GM10266 (cell line): ENCODE results near the gene ENTR1.

Source experiments
- DNase-seq: peaks from one replicate; pipeline ENCODE4 v3.0.0; 2012; ENCODE audit errors: extremely low spot score
- TF ChIP-seq, protein P1 (sequence below): IDR thresholded peaks from 2 replicates; pipeline ENCODE4 v1.5.1; 2012; ENCODE audit warnings: mild to moderate bottlenecking, low read depth; ENCODE audit not compliant: control insufficient read depth, insufficient read depth; ENCODE audit errors: missing control alignments

The ENTR1 gene

GRCh38 chr9:136400038-136400834 lies 10.2 kb downstream of the ENTR1 start, which contains the start of gene SNAPC4:
Gene SNAPC4, minus strand, starts transcription at chr9:136400170. Its CDS starts 1,742 bp downstream, at chr9:136398428.
- TF ChIP-seq, protein P1, sequence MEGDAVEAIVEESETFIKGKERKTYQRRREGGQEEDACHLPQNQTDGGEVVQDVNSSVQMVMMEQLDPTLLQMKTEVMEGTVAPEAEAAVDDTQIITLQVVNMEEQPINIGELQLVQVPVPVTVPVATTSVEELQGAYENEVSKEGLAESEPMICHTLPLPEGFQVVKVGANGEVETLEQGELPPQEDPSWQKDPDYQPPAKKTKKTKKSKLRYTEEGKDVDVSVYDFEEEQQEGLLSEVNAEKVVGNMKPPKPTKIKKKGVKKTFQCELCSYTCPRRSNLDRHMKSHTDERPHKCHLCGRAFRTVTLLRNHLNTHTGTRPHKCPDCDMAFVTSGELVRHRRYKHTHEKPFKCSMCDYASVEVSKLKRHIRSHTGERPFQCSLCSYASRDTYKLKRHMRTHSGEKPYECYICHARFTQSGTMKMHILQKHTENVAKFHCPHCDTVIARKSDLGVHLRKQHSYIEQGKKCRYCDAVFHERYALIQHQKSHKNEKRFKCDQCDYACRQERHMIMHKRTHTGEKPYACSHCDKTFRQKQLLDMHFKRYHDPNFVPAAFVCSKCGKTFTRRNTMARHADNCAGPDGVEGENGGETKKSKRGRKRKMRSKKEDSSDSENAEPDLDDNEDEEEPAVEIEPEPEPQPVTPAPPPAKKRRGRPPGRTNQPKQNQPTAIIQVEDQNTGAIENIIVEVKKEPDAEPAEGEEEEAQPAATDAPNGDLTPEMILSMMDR = peak; percentile 97
- DNase-seq = peak; percentile 99

GRCh38 chr9:136399176-136400037 lies 11.0 kb downstream of the ENTR1 start:
- TF ChIP-seq, protein P1 = no peak
- DNase-seq = peak; percentile 70

GRCh38 chr9:136398286-136398685 lies 12.1 kb downstream of the ENTR1 start:
- TF ChIP-seq, protein P1 = no peak
- DNase-seq = no peak

DNA sequence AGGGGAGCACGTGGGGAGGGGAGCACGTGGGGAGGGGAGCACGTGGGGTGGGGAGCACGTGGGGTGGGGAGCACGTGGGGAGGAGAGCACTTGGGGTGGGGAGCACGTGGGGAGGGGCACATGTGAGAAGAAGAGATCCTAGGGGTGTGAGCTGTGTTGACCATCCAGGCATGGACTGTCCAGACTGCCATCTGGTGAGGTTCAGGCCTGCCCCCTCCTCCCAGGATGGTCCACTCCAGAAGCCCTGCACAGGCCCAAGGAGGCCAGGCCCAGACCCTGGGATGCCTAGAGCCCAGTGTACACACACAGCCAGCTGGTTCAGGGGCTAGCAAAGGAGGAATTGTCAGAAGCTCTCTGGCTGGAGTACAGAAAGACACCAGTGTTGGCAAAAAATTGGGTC lies 12.8 kb downstream of the ENTR1 start:
- TF ChIP-seq, protein P1 = no peak

GRCh38 chr9:136396219-136396515 lies 14.2 kb downstream of the ENTR1 start:
- TF ChIP-seq, protein P1 = no peak
- DNase-seq = no peak

More for the DNA sequence above, 12.8 kb downstream of the ENTR1 start:
- DNase-seq = no peak

DNA sequence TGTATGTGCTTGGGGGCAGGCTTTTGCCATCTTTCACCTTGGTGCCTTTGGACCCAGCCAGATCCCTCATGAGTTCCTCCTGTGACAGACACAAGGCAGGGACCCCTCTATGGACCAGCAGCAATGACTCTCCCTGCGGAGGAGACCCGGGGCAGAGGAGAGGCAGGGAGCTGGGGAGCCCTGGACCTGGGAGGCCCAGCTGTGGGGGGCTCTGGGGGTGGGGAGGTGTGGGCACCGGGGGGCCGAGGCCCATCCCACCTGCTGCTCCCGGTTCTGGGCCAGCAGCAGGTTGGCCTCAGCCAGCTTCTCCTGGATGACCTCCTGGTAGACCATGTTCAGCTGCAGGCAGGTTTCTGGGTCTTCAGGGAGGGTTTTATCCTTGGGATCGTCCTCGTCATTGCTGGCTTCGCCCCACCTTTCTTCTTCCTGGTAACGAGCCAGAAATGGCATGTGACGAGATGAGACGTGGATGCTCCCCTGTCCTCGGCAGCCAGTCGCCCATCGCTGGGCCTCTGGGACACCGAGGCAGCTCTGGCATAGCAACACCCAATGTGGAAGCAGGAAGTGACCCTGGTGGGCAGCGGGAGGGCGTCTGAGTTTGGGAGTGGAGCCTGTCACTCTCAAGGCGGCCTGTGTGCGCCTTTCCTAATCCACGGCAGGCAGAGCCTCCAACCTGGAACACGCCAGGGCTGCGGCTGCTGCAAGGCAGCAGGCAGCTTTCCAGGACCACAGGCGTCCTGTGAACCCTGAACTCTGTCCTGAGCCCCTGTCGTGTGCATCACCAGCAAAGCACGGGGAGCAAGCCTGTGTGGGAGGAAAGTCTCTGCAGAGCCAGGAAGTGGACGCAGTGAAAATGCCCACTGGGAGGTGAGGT lies 14.8 kb downstream of the ENTR1 start:
- no peak for DNase-seq
- TF ChIP-seq, protein P1 = no peak
